Adrenal gland (tissue), 5 donors: ENCODE results near the gene NHERF2.

Source experiments
- CTCF ChIP-seq, 6 experiments: fragments of 450-650 bp in 4 of 6; fragments of 200-600 bp in 2 of 6; sonication (generic) in 1 of 6; IDR thresholded peaks; 1 replicate in 5 of 6; 2 replicates in 1 of 6; pipeline versions ENCODE4 v1.5.1 to v1.8.0; 2016 to 2021; ENCODE audit warnings: antibody characterized with exemption in 6 of 6, mild to moderate bottlenecking in 2 of 6, moderate library complexity in 1 of 6
- POLR2A ChIP-seq, 2 donors: fragments of 450-650 bp; IDR thresholded peaks; one replicate each; pipeline ENCODE4 v1.6.1; 2017; ENCODE audit warnings: antibody characterized with exemption in 2 of 2, mild to moderate bottlenecking in 2 of 2, moderate library complexity in 1 of 2
- donor health status: DM: no; HTN: no; CAD: no.

GRCh38 chr16:2083876-2084780 lies 57.4 kb downstream of the NHERF2 start:
- TF ChIP-seq CTCF (IDR thresholded peaks at IDR 0.05), result no peak
- TF ChIP-seq POLR2A (IDR thresholded peaks at IDR 0.05), result no peak
